ENCODE measurements around the gene RASSF6. TPM values are rescaled to one million over a fixed set of nuclear protein-coding genes. Genes with fewer than 3 reads are reported as not detected.

The RASSF6 gene
- total and polyA plus RNA-seq, 2 of the 8 experiments (the other 6 are each of a cell fraction or from before 2014, with no cell fraction given): 0.03 to 0.28 TPM

DNA sequence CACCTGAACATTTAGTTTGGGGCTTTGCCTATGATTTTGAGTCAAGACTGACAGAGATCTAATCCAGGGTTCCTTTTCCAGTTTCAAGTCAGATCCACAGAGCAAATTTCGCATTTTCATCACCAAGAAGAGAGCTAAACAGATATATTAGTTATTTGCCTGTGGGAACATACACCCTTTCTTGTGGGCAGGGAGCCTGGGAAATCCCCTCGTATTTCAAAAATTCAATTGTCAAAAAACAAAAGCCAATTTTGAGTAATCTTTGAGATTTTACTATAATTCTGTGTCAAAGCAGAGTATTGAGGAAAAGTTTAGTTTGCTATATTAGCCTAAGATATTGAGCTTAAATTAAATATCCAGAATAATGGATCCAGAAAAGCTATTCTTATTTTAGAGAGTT lies 82.1 kb downstream of the RASSF6 start:
- peak overlapping the region; percentile 57 for H2AFZ ChIP-seq (ENCODE audit: low read length)
- H3K9ac ChIP-seq (replicated peaks in 1 of 4; ENCODE audit: extremely low read depth in 1 of 4, low read depth in 3 of 4, low read length in 3 of 4): no peak overlapping the region
- H3K79me2 ChIP-seq (ENCODE audit: control insufficient read depth in 1 of 2, insufficient read depth in 2 of 2, low read length in 2 of 2): no peaks in the 10 kb centered on the region
- H3K14ac ChIP-seq (ENCODE audit: insufficient read length): no peak overlapping the region
- no peak for FAIRE-seq
- H3K18ac ChIP-seq (ENCODE audit: extremely low read depth, low read length): no peak overlapping the region
- no peak overlapping the region for H3K23ac ChIP-seq (ENCODE audit: insufficient read length)
- H3K4me3 ChIP-seq (ENCODE audit: extremely low read depth in 1 of 4, insufficient read depth in 2 of 4, low read depth in 3 of 4, low read length in 4 of 4): no peak overlapping the region
- no peaks in the 10 kb centered on the region for H3K4me1 ChIP-seq (replicated peaks in 1 of 4; ENCODE audit: control insufficient read depth in 3 of 4, insufficient read depth in 4 of 4, low read length in 3 of 4)
- ChIA-PET POLR2A (ENCODE audit: partially characterized antibody) (no interaction called here), CTCF (ENCODE audit: partially characterized antibody) (interaction anchor here (0.7 to 1.1 kb wide), 2 partner anchors 58 to 194 kb away, joined by 3 read pairs; no protein-coding TSS in a partner anchor)
- WGBS, 2 experiments (ENCODE audit: extremely low coverage in 1 of 2, insufficient coverage in 1 of 2, insufficient read length in 1 of 2, insufficient replicate concordance in 2 of 2, low coverage in 1 of 2, low lambda C conversion rate in 2 of 2, missing lambda C conversion rate in 1 of 2): 100% methylated on average over 2 of the region's 2 CpGs; no CpG with 5 or more reads in 1 of the 2 experiments
- H3K36me3 ChIP-seq (ENCODE audit: control insufficient read depth in 2 of 4, insufficient read depth in 4 of 4, low read length in 3 of 4): no peaks in the 10 kb centered on the region
- no peak for TF ChIP-seq SUZ12 (IDR thresholded peaks at IDR 0.05; ENCODE audit: low read length)
- TF ChIP-seq ZNF274 (IDR thresholded peaks at IDR 0.05; ENCODE audit: borderline replicate concordance, extremely low read depth, low read length): no peak
- H4K20me1 ChIP-seq (replicated peaks in 1 of 2; ENCODE audit: control insufficient read depth in 1 of 2, insufficient read depth in 2 of 2, low read length in 2 of 2): no peaks in the 10 kb centered on the region
- H2BK15ac ChIP-seq (ENCODE audit: low read length): no peak overlapping the region
- no peak overlapping the region for H4K8ac ChIP-seq (ENCODE audit: extremely low read depth, insufficient read depth, low read length)
- no peaks in the 10 kb centered on the region for H3K23me2 ChIP-seq (ENCODE audit: low read depth, low read length)
- no peak overlapping the region for H2BK120ac ChIP-seq (replicated peaks; ENCODE audit: low read depth, low read length)
- no peak overlapping the region for H2BK5ac ChIP-seq (ENCODE audit: low read depth, low read length)
- no peak overlapping the region for H4K5ac ChIP-seq (ENCODE audit: insufficient read length, low read depth, low read length)
- no peak overlapping the region for H2BK20ac ChIP-seq (ENCODE audit: low read length)
- H3K4me2 ChIP-seq (ENCODE audit: insufficient read depth in 1 of 2, low read depth in 2 of 2, low read length in 2 of 2): no peak overlapping the region
- no peaks in the 10 kb centered on the region for H3K9me3 ChIP-seq (ENCODE audit: insufficient read depth in 2 of 2, low read depth in 1 of 2, low read length in 1 of 2)
- no peaks in the 10 kb centered on the region for H3K79me1 ChIP-seq (ENCODE audit: low read depth, low read length)
- H3K27me3 ChIP-seq (replicated peaks in 1 of 4; ENCODE audit: control insufficient read depth in 3 of 4, extremely low read depth in 1 of 4, insufficient read depth in 3 of 4, low read length in 3 of 4): no peaks in the 10 kb centered on the region
- H2AK5ac ChIP-seq (ENCODE audit: low read depth, low read length): no peak overlapping the region
- no peak overlapping the region for H3K56ac ChIP-seq (replicated peaks; ENCODE audit: insufficient read length, low read depth, low read length)
- H3K27ac ChIP-seq (ENCODE audit: low read depth, low read length): no peak overlapping the region
- H2BK12ac ChIP-seq (ENCODE audit: low read depth, low read length): no peak overlapping the region
- DNase-seq (ENCODE audit: low read depth in 1 of 2, low spot score in 2 of 2): no peak
- no peak overlapping the region for H3K4ac ChIP-seq (replicated peaks; ENCODE audit: insufficient read length, low read depth, low read length)
- H4K91ac ChIP-seq (replicated peaks; ENCODE audit: insufficient read length, low read length): no peak overlapping the region

All from H1 (cell line).